Activated CD8-positive, alpha-beta memory T cell treated with anti-CD3 and anti-CD28 coated beads for 4 hours (primary cell): ENCODE data around the gene B3GNT5.

Source experiments
- DNase-seq, 2 donors: peaks; one replicate each; pipeline ENCODE4 v3.0.0-alpha.2; 2020; ENCODE audit warnings: low read depth in 2 of 2

Gene B3GNT5

GRCh38 chr3:183291497-183292031, 38.5 kb downstream of the B3GNT5 start:
- DNase-seq: no peak

- DNase-seq: no peak
These were observed 40.9 kb downstream of the B3GNT5 start for GRCh38 chr3:183293966-183294365.

GRCh38 chr3:183295211-183295610, 42.2 kb downstream of the B3GNT5 start:
- no peak for DNase-seq

- no peak for DNase-seq
These were observed 43.9 kb downstream of the B3GNT5 start for GRCh38 chr3:183296944-183297343.

GRCh38 chr3:183298701-183299153, 45.7 kb downstream of the B3GNT5 start:
- DNase-seq: no peak

GRCh38 chr3:183299976-183300375, 46.9 kb downstream of the B3GNT5 start:
- no peak for DNase-seq

GRCh38 chr3:183300996-183301562, 48.0 kb downstream of the B3GNT5 start:
- no peak for DNase-seq

- DNase-seq: no peak
These were observed 49.0 kb downstream of the B3GNT5 start for GRCh38 chr3:183301937-183302580.

GRCh38 chr3:183303690-183304089, 50.6 kb downstream of the B3GNT5 start:
- DNase-seq: no peak

GRCh38 chr3:183306798-183307671, 54.0 kb downstream of the B3GNT5 start:
- peak; percentile 14 to 20 for DNase-seq

- no peak for DNase-seq
These were observed 54.7 kb downstream of the B3GNT5 start for GRCh38 chr3:183307749-183308148.

- no peak for DNase-seq
These were observed 55.7 kb downstream of the B3GNT5 start for GRCh38 chr3:183308751-183309150.

- DNase-seq: no peak
These were observed 56.2 kb downstream of the B3GNT5 start for GRCh38 chr3:183309276-183309675.

GRCh38 chr3:183310936-183311335, 57.9 kb downstream of the B3GNT5 start:
- DNase-seq: no peak

GRCh38 chr3:183312433-183312832, 59.4 kb downstream of the B3GNT5 start:
- no peak for DNase-seq

GRCh38 chr3:183313351-183313750, 60.3 kb downstream of the B3GNT5 start:
- no peak for DNase-seq

GRCh38 chr3:183313764-183314163, 60.7 kb downstream of the B3GNT5 start:
- no peak for DNase-seq

- no peak for DNase-seq
These were observed 62.7 kb downstream of the B3GNT5 start for GRCh38 chr3:183315739-183316138.

- no peak for DNase-seq
These were observed 64.2 kb downstream of the B3GNT5 start for GRCh38 chr3:183317271-183317670.

- no peak for DNase-seq
These were observed 65.1 kb downstream of the B3GNT5 start for GRCh38 chr3:183317886-183318865.

- no peak for DNase-seq
These were observed 65.8 kb downstream of the B3GNT5 start for GRCh38 chr3:183318877-183319276.
